Aorta (tissue), 5 donors: Measurements from ENCODE around the gene CCDC18. TPM values are rescaled to one million over a fixed set of nuclear protein-coding genes. Genes with fewer than 3 reads are reported as not detected.

Experiments
- ATAC-seq: fragments of 200-7000 bp; cut with Tn5 transposase; one replicate; pipeline ENCODE4 v1.9.1; 2022; ENCODE audit warnings: moderate library complexity; ENCODE audit not compliant: low FRiP score
- DNase-seq, 2 donors: peaks; one replicate each; pipeline ENCODE4 v3.0.0-alpha.2; 2020
- H3K27ac ChIP-seq, 2 donors: one replicate each; pipeline ENCODE4 v1.5.1; 2013; ENCODE audit warnings: low read length in 2 of 2, mild to moderate bottlenecking in 2 of 2, moderate library complexity in 2 of 2, control low read depth in 1 of 2, inconsistent platforms in 1 of 2, low read depth in 1 of 2
- H3K27me3 ChIP-seq, 2 donors: one replicate each; pipeline ENCODE4 v1.6.1; 2013; ENCODE audit warnings: control low read depth in 1 of 2, low read length in 1 of 2, mild to moderate bottlenecking in 1 of 2, moderate library complexity in 1 of 2; ENCODE audit not compliant: insufficient read depth in 2 of 2, control insufficient read depth in 1 of 2
- H3K36me3 ChIP-seq, 2 donors: one replicate each; pipeline ENCODE4 v1.6.1; 2013; ENCODE audit warnings: control low read depth in 1 of 2, low read length in 1 of 2, mild to moderate bottlenecking in 1 of 2; ENCODE audit not compliant: insufficient read depth in 2 of 2, control insufficient read depth in 1 of 2
- H3K4me1 ChIP-seq, 2 donors: one replicate each; pipeline ENCODE4 v1.6.1; 2013; ENCODE audit warnings: low read length in 2 of 2, control low read depth in 1 of 2, mild to moderate bottlenecking in 1 of 2, moderate library complexity in 1 of 2; ENCODE audit not compliant: insufficient read depth in 2 of 2, control insufficient read depth in 1 of 2
- H3K4me3 ChIP-seq, 2 donors: one replicate each; pipeline ENCODE4 v1.5.1; 2013; ENCODE audit warnings: low read length in 2 of 2, control low read depth in 1 of 2, mild to moderate bottlenecking in 1 of 2
- H3K9me3 ChIP-seq: one replicate; pipeline ENCODE4 v1.6.1; 2013; ENCODE audit warnings: mild to moderate bottlenecking, low read length; ENCODE audit not compliant: control insufficient read depth
- WGBS, 2 donors: extraction: QIAGEN DNeasy Blood & Tissue Kit; methylation state at CpG; one replicate each; pipeline ENCODE4 v1.1.7; 2013; 5-methylcytosine and 5-hydroxymethylcytosine counted together
- intact Hi-C, 2 donors: fragments of 100-400 bp; cut with DNase I; formaldehyde crosslinking; loops; one replicate each; pipeline versions ENCODE4 v1.14.2 to v1.15.0; 2022
- polyA plus RNA-seq, 2 donors: library from polyadenylated mRNA; stranded (reverse); fragments of 200-250 nt; gene quantifications; one replicate each; pipeline ENCODE4 v1.2.3, GENCODE V29; 2013
- total RNA-seq, 2 donors: library from RNA; stranded (reverse); fragmentation: NEBNext Ultra II Directional; extraction: Animal tissue kit (Norgen Biotek cat#: 25700); gene quantifications; one replicate each; pipeline ENCODE4 v1.2.1, GENCODE V29; 2021
- donor health status: healthy with polysubstance abuse.
- donor health status: Bipolar disorder and iron deficiency.
- donor health status: DM: no; HTN: no; CAD: no.
- donor health status: DM: no; HTN: no; CAD: no.
- donor health status: DM: yes; HTN: yes; CAD: no.

Gene CCDC18
- total and polyA plus RNA-seq, 4 donors, result 1.2 to 6.6 (median 4.4) TPM

- H3K4me3 ChIP-seq, result peak within 1 kb of the TSS; percentile 65 to 70
- no peaks in the 10 kb centered on the region for H3K4me1 ChIP-seq
- intact Hi-C loops, result loop anchor here (5.0 to 10.0 kb wide), 2 partner anchors 95 to 103 kb away; partner anchors contain the start of gene MTF2 (in 1 of the 2)
- no peaks in the 10 kb centered on the region for H3K36me3 ChIP-seq
- ATAC-seq (peak; percentile 99), DNase-seq (peak; percentile 99)
- no peaks in the 10 kb centered on the region for H3K27me3 ChIP-seq
- no peaks in the 10 kb centered on the region for H3K9me3 ChIP-seq
- WGBS, 2 donors, result 0% methylated on average over 76 to 78 of the region's 78 CpGs
- H3K27ac ChIP-seq, result peak within 1 kb of the TSS; percentile 94 to 95
Observed at GRCh38 chr1:93179886-93180722, 420 bp upstream of the CCDC18 start, which contains the start of gene TMED5. Gene TMED5, minus strand, starts transcription at chr1:93180413. Its CDS starts 171 bp downstream, at chr1:93180242.

- Histone ChIP-seq H3K27me3 (no peaks in the 10 kb centered on the region), H3K9me3 (no peaks in the 10 kb centered on the region), H3K27ac (no peak overlapping the region), H3K36me3 (no peaks in the 10 kb centered on the region), H3K4me3 (no peak overlapping the region), H3K4me1 (no peaks in the 10 kb centered on the region)
- WGBS, 2 donors, result 85 to 89% methylated on average over 1 of the region's 1 CpG
- DNase-seq (no peak), ATAC-seq (no peak)
- intact Hi-C loops, result loop anchor here in 1 of 2 donors (10.0 kb wide), 1 partner anchor 102 kb away; no protein-coding TSS in a partner anchor
Observed at GRCh38 chr1:93186667-93187066, 6.1 kb downstream of the CCDC18 start.

DNA sequence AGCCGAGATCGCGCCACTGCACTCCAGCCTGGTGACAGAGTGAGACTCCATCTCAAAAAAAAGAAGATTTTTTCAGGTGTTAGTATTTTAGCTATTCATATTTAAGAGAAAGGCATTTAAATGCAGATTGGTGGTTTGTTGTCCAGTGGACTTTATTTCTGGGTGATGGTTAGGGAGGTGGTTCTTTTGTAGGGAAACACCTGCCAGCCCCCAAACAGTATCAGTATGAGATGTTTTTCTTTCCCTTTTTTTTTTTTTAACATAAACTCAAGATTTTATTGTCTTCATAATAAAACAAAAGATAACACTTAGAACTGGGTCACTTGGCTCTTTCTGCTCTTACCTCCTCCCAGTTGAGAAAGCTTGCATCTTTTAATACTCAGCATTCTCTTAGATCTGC is 9.9 kb downstream of the CCDC18 start:
- no peak for ATAC-seq
- no peak overlapping the region for H3K27ac ChIP-seq
- no peaks in the 10 kb centered on the region for H3K9me3 ChIP-seq
- H3K36me3 ChIP-seq, result no peaks in the 10 kb centered on the region
- no peak overlapping the region for H3K4me3 ChIP-seq
- no peak for DNase-seq
- WGBS, 2 donors, result 96 to 100% methylated on average over 3 of the region's 3 CpGs
- H3K4me1 ChIP-seq, result no peaks in the 10 kb centered on the region
- intact Hi-C loops, result no loop called here
- no peaks in the 10 kb centered on the region for H3K27me3 ChIP-seq

GRCh38 chr1:93194231-93194990 is 13.9 kb downstream of the CCDC18 start:
- H3K4me1 ChIP-seq, result no peaks in the 10 kb centered on the region
- intact Hi-C loops, result no loop called here
- DNase-seq, result no peak
- no peak overlapping the region for H3K4me3 ChIP-seq
- 90 to 93% methylated on average over 4 of the region's 4 CpGs for WGBS, 2 donors
- H3K36me3 ChIP-seq, result no peaks in the 10 kb centered on the region
- H3K9me3 ChIP-seq, result no peaks in the 10 kb centered on the region
- no peak for ATAC-seq
- H3K27ac ChIP-seq, result no peak overlapping the region
- H3K27me3 ChIP-seq, result no peaks in the 10 kb centered on the region

- ATAC-seq (no peak), DNase-seq (no peak)
- H3K27ac ChIP-seq, result no peak overlapping the region
- WGBS, 2 donors, result 59 to 87% methylated on average over 1 of the region's 1 CpG
- H3K4me1 ChIP-seq, result no peaks in the 10 kb centered on the region
- H3K36me3 ChIP-seq, result no peaks in the 10 kb centered on the region
- no peak overlapping the region for H3K4me3 ChIP-seq
- no peaks in the 10 kb centered on the region for H3K9me3 ChIP-seq
- no peaks in the 10 kb centered on the region for H3K27me3 ChIP-seq
- intact Hi-C loops, result no loop called here
Observed at GRCh38 chr1:93196591-93196990, 16.1 kb downstream of the CCDC18 start.

DNA sequence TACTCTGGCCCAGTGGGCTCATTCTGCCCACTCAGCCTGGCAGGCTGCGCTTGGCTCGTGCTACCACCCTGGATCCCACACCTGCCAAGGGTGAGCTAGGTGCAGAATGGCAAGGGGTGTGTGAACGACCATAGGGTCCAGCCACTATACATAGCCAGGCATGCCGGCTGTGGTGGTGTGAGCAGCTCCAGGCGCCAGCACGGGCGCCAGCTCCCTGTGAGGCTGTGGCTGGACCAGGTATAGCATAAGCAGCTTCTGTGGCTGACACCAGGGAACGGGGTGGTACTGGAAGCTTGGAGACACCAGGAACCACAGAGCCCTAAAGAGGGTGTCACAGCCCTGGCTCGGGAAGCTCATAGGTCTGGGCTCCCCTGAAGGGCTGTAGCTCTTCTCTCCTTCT is 18.6 kb downstream of the CCDC18 start:
- H3K27me3 ChIP-seq, result no peaks in the 10 kb centered on the region
- ATAC-seq (no peak), DNase-seq (no peak)
- WGBS, 2 donors, result 97% methylated on average over 9 of the region's 9 CpGs
- H3K36me3 ChIP-seq, result no peaks in the 10 kb centered on the region
- intact Hi-C loops, result no loop called here
- H3K4me3 ChIP-seq, result no peak overlapping the region
- H3K9me3 ChIP-seq, result no peaks in the 10 kb centered on the region
- no peaks in the 10 kb centered on the region for H3K4me1 ChIP-seq
- H3K27ac ChIP-seq, result no peak overlapping the region

DNA sequence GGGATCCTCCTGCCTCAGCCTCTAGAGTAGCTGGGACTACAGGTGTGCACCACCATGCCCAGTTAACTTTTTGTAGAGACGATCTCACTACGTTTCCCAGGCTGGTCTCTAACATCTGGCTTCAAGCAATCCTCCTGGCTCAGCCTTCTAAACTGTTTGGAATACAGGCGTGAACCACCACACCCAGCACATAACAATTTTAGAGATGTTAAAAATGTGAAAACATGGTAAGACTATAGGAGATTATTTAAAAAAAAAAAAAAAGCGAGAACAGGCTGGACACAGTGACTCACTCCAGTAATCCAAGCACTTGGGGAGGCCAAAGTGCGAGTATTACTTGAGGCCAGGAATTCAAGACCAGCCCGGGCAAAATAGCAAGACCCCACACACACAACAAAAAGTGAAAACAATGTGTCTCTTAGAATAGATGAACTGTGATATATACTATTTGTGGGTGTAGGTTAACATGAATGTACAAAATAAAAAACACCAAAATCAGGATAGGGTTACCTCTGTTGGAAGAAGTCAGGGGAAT is 19.6 kb downstream of the CCDC18 start:
- H3K9me3 ChIP-seq, result no peaks in the 10 kb centered on the region
- intact Hi-C loops, result no loop called here
- DNase-seq (no peak), ATAC-seq (no peak)
- H3K36me3 ChIP-seq, result no peaks in the 10 kb centered on the region
- 93 to 98% methylated on average over 6 of the region's 6 CpGs for WGBS, 2 donors
- H3K4me1 ChIP-seq, result no peaks in the 10 kb centered on the region
- no peak overlapping the region for H3K27ac ChIP-seq
- no peak overlapping the region for H3K4me3 ChIP-seq
- H3K27me3 ChIP-seq, result no peaks in the 10 kb centered on the region

DNA sequence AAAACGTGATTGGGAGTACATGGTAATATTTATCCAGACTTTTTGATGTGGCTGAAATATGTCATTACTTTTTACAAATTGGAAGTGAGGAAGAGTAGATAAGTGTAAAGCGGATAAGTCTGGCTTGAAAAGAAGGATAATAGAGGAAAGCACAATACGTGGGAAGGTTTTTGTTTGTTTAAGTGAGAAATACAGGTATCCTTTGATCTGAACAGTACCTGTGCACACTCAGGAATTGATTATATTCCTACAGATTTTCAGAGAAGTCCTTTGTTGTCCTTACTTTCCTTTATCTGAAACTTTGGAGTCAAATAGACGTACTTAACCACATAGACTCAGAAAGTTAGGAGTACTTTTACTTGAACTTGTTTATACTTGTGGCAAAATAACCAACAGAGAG is 20.2 kb downstream of the CCDC18 start:
- DNase-seq (no peak), ATAC-seq (no peak)
- no peaks in the 10 kb centered on the region for H3K9me3 ChIP-seq
- H3K36me3 ChIP-seq, result no peaks in the 10 kb centered on the region
- H3K4me1 ChIP-seq, result no peaks in the 10 kb centered on the region
- H3K4me3 ChIP-seq, result no peak overlapping the region
- no peaks in the 10 kb centered on the region for H3K27me3 ChIP-seq
- H3K27ac ChIP-seq, result no peak overlapping the region
- intact Hi-C loops, result no loop called here
- 92 to 93% methylated on average over 4 of the region's 4 CpGs for WGBS, 2 donors
